Natural killer cell (primary cell): ENCODE measurements around the gene KIF6. TPM values are rescaled to one million over a fixed set of nuclear protein-coding genes. Genes with fewer than 3 reads are reported as not detected.

Experiments
- ATAC-seq, 3 donors: fragments of 150-1000 bp in 2 of 3; fragments of 200-7000 bp in 1 of 3; cut with Tn5 transposase; 1 replicate in 1 of 3; 2 replicates in 2 of 3; pipeline ENCODE4 v1.10.0; 2021; ENCODE audit warnings: mild to moderate bottlenecking in 2 of 3, moderate library complexity in 2 of 3
- DNase-seq, 2 donors: peaks; one replicate each; pipeline versions ENCODE4 v3.0.0 to v3.0.0-alpha.2; 2013 to 2021; ENCODE audit warnings: mixed read lengths in 1 of 2
- H3K27ac ChIP-seq: one replicate; pipeline ENCODE4 v1.5.1; 2013; ENCODE audit warnings: mild to moderate bottlenecking, low read length
- H3K27me3 ChIP-seq: one replicate; pipeline ENCODE4 v1.6.1; 2013; ENCODE audit warnings: low read length; ENCODE audit not compliant: control insufficient read depth, insufficient read depth
- H3K36me3 ChIP-seq: one replicate; pipeline ENCODE4 v1.6.1; 2013; ENCODE audit warnings: low read length; ENCODE audit not compliant: control insufficient read depth, insufficient read depth
- H3K4me1 ChIP-seq: one replicate; pipeline ENCODE4 v1.6.1; 2013; ENCODE audit warnings: low read length; ENCODE audit not compliant: control insufficient read depth, insufficient read depth
- H3K4me3 ChIP-seq: one replicate; pipeline ENCODE4 v1.5.1; 2013; ENCODE audit warnings: low read length
- H3K9me3 ChIP-seq: one replicate; pipeline ENCODE4 v1.6.1; 2013; ENCODE audit warnings: low read length; ENCODE audit not compliant: control insufficient read depth, insufficient read depth
- H3K27ac Mint-ChIP-seq, 2 donors: one replicate each; pipeline ENCODE4 v1.8.0; 2022; ENCODE audit warnings: mild to moderate bottlenecking in 2 of 2, mixed read lengths in 2 of 2, moderate library complexity in 1 of 2
- H3K27me3 Mint-ChIP-seq, 2 donors: one replicate each; pipeline ENCODE4 v1.8.0; 2022; ENCODE audit warnings: low read depth in 2 of 2, mixed read lengths in 2 of 2
- H3K36me3 Mint-ChIP-seq: one replicate; pipeline ENCODE4 v1.8.0; 2022; ENCODE audit warnings: mixed read lengths
- H3K4me1 Mint-ChIP-seq, 2 donors: one replicate each; pipeline ENCODE4 v1.8.0; 2022; ENCODE audit warnings: mixed read lengths in 2 of 2
- H3K4me3 Mint-ChIP-seq: one replicate; pipeline ENCODE4 v1.8.0; 2022; ENCODE audit warnings: mild to moderate bottlenecking, moderate library complexity, mixed read lengths
- H3K9me3 Mint-ChIP-seq, 2 donors: one replicate each; pipeline ENCODE4 v1.8.0; 2022; ENCODE audit warnings: mixed read lengths in 2 of 2
- WGBS: methylation state at CpG from one replicate; pipeline ENCODE4 v1.1.7; 2013; ENCODE audit warnings: missing lambda C conversion rate; ENCODE audit not compliant: insufficient coverage; 5-methylcytosine and 5-hydroxymethylcytosine counted together
- intact Hi-C: fragments of 100-400 bp; cut with micrococcal nuclease; formaldehyde crosslinking; loops from one replicate; pipeline ENCODE4 v1.14.2; 2022
- total RNA-seq, 4 donors: library from RNA; stranded (reverse); fragments of 120-200 nt in 1 of 4; gene quantifications; one replicate each; pipeline versions ENCODE4 v1.2.3 to v1.2.4, GENCODE V29; 2013 to 2022
- TF ChIP-seq, protein P1 (sequence below): fragments of 200-600 bp; IDR thresholded peaks from one replicate; pipeline ENCODE4 v1.8.0; 2022; ENCODE audit warnings: antibody characterized with exemption

KIF6 gene
- total RNA-seq, 3 donors from 2014 or later (not counting 1 experiment from before 2014, with no cell fraction given), result not detected

DNA sequence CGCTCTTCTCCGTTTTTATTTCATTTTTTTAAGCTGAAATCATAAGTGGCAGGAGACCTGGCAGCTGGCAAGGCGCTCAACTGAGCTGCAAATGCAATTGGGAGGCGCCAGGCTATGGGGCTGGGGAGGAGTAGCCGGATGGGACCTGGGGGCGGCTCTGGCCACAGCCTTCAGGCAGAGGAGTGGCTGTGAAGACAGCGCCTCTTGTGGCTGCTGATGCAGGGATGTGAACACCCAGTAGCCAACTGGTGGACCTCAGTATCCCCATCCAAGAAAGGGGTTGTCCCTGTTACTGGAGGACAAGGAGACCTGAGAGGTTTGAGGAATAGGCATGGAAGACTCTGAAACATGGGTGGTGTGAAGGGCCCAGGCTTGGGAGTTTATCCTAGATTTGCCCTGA is 423.6 kb downstream of the KIF6 start:
- Histone ChIP-seq H3K4me1 (peaks cover 6% of the 10 kb centered on the region), H3K9me3 (no peaks in the 10 kb centered on the region), H3K36me3 (no peaks in the 10 kb centered on the region), H3K4me3 (no peak overlapping the region), H3K27me3 (no peaks in the 10 kb centered on the region), H3K27ac (no peak overlapping the region)
- WGBS, result 88% methylated on average over 7 of the region's 7 CpGs
- no peaks in the 10 kb centered on the region for H3K27me3 Mint-ChIP-seq
- TF ChIP-seq, protein P1, sequence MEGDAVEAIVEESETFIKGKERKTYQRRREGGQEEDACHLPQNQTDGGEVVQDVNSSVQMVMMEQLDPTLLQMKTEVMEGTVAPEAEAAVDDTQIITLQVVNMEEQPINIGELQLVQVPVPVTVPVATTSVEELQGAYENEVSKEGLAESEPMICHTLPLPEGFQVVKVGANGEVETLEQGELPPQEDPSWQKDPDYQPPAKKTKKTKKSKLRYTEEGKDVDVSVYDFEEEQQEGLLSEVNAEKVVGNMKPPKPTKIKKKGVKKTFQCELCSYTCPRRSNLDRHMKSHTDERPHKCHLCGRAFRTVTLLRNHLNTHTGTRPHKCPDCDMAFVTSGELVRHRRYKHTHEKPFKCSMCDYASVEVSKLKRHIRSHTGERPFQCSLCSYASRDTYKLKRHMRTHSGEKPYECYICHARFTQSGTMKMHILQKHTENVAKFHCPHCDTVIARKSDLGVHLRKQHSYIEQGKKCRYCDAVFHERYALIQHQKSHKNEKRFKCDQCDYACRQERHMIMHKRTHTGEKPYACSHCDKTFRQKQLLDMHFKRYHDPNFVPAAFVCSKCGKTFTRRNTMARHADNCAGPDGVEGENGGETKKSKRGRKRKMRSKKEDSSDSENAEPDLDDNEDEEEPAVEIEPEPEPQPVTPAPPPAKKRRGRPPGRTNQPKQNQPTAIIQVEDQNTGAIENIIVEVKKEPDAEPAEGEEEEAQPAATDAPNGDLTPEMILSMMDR, result no peak
- H3K27ac Mint-ChIP-seq, result no peak overlapping the region
- ATAC-seq (no peak), DNase-seq (no peak)
- no peaks in the 10 kb centered on the region for H3K9me3 Mint-ChIP-seq
- no peaks in the 10 kb centered on the region for H3K36me3 Mint-ChIP-seq
- intact Hi-C loops, result loop anchor here (2.0 kb wide), 1 partner anchor 299 kb away; no protein-coding TSS in a partner anchor
- H3K4me3 Mint-ChIP-seq, result no peak overlapping the region
- peaks cover 0 to 11% of the 10 kb centered on the region in 2 donors for H3K4me1 Mint-ChIP-seq

DNA sequence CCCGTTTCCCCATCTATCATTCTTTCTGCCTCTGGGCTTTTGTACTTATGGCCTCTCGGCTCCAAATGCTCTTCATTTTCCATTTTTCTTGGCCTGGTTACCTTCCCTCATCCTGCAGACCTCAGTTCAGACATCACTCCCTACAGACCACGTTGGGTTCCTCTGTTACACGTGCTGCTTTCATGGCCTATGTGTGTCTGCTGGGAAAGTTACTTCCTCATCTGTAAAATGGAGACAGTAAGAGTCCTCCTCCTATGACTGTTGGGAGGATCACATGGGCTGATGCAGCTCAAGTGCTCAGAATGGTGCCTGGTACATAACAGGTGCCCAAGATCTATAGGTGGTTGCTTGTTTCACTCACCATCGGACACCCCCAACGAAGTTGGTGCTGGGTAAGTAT is 424.5 kb downstream of the KIF6 start:
- DNase-seq (no peak), ATAC-seq (no peak)
- intact Hi-C loops, result no loop called here
- H3K27me3 Mint-ChIP-seq, result no peaks in the 10 kb centered on the region
- Histone ChIP-seq H3K9me3 (no peaks in the 10 kb centered on the region), H3K27ac (no peak overlapping the region), H3K36me3 (no peaks in the 10 kb centered on the region), H3K4me3 (no peak overlapping the region), H3K27me3 (no peaks in the 10 kb centered on the region), H3K4me1 (peaks cover 6% of the 10 kb centered on the region)
- TF ChIP-seq, protein P1, result no peak
- peaks cover 0 to 11% of the 10 kb centered on the region in 2 donors for H3K4me1 Mint-ChIP-seq
- WGBS, result 86% methylated on average over 4 of the region's 6 CpGs
- H3K4me3 Mint-ChIP-seq, result no peak overlapping the region
- no peaks in the 10 kb centered on the region for H3K9me3 Mint-ChIP-seq
- H3K27ac Mint-ChIP-seq, result no peak overlapping the region
- no peaks in the 10 kb centered on the region for H3K36me3 Mint-ChIP-seq

DNA sequence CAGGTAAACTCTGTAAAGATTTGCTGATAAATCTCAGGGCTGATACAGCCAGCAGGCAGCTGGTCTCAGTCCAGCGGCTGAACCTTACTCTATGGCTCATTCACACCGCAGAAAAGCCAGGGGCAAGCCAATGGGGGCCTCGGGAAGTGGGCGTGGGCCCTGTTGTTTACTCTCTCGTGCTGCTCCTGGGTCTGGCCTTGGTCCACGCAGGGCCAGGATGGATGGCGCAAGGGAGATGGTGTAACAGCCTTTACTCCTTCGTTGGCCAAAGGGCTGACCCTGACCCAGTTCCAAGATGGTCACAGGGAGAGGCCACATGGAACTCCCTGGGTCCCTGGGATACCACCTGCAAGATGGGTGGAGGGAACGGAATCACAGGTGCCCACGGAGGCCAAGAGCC is 427.1 kb downstream of the KIF6 start:
- WGBS, result 84% methylated on average over 10 of the region's 10 CpGs
- H3K27me3 ChIP-seq, result no peaks in the 10 kb centered on the region
- Mint-ChIP-seq H3K27me3 (no peaks in the 10 kb centered on the region), H3K36me3 (no peaks in the 10 kb centered on the region), H3K27ac (no peak overlapping the region), H3K4me1 (peaks cover 0 to 7% of the 10 kb centered on the region in 2 donors), H3K4me3 (no peak overlapping the region), H3K9me3 (no peaks in the 10 kb centered on the region)
- no peak overlapping the region for H3K4me3 ChIP-seq
- DNase-seq (no peak), ATAC-seq (no peak)
- H3K4me1 ChIP-seq, result peaks cover 5% of the 10 kb centered on the region
- TF ChIP-seq, protein P1, result no peak
- intact Hi-C loops, result no loop called here
- no peaks in the 10 kb centered on the region for H3K36me3 ChIP-seq
- no peaks in the 10 kb centered on the region for H3K9me3 ChIP-seq
- no peak overlapping the region for H3K27ac ChIP-seq
